Sigmoid colon (tissue), 7 donors: Measurements from ENCODE around the gene RBM38. TPM values are rescaled to one million over a fixed set of nuclear protein-coding genes. Genes with fewer than 3 reads are reported as not detected.

Experiments
- DNase-seq: peaks from one replicate; pipeline ENCODE4 v3.0.0-alpha.2; 2019
- H3K27ac ChIP-seq, 4 donors: fragments of 200-600 bp; sonication (generic); one replicate each; pipeline ENCODE4 v1.5.1; 2016 to 2019; ENCODE audit warnings: mild to moderate bottlenecking in 1 of 4
- H3K27me3 ChIP-seq, 3 donors: fragments of 200-600 bp; sonication (generic); one replicate each; pipeline ENCODE4 v1.5.1; 2019; ENCODE audit warnings: mild to moderate bottlenecking in 1 of 3
- H3K36me3 ChIP-seq, 4 donors: fragments of 200-600 bp; sonication (generic); one replicate each; pipeline ENCODE4 v1.5.1; 2016 to 2019
- H3K4me1 ChIP-seq, 4 donors: fragments of 200-600 bp; sonication (generic); one replicate each; pipeline ENCODE4 v1.5.1; 2017 to 2019
- H3K4me3 ChIP-seq, 4 donors: fragments of 200-600 bp; sonication (generic); one replicate each; pipeline ENCODE4 v1.5.1; 2017 to 2019; ENCODE audit warnings: mild to moderate bottlenecking in 2 of 4, moderate library complexity in 1 of 4
- H3K9me3 ChIP-seq, 4 donors: fragments of 200-600 bp in 3 of 4; sonication (generic) in 3 of 4; one replicate each; pipeline versions ENCODE4 v1.5.1 to v1.6.1; 2013 to 2019
- CTCF ChIP-seq, 4 experiments: fragments of 450-650 bp in 3 of 4; fragments of 200-600 bp in 1 of 4; IDR thresholded peaks; one replicate each; pipeline ENCODE4 v1.5.1; 2016 to 2019; ENCODE audit warnings: antibody characterized with exemption in 4 of 4, mild to moderate bottlenecking in 3 of 4, moderate library complexity in 2 of 4
- EP300 ChIP-seq, 4 donors: sonication (generic); formaldehyde crosslinking; IDR thresholded peaks; one replicate each; pipeline ENCODE4 v1.6.1; 2017; ENCODE audit warnings: antibody characterized with exemption in 4 of 4
- POLR2A ChIP-seq, 2 donors: fragments of 450-650 bp; IDR thresholded peaks; one replicate each; pipeline ENCODE4 v1.6.1; 2016; ENCODE audit warnings: antibody characterized with exemption in 2 of 2, mild to moderate bottlenecking in 2 of 2, moderate library complexity in 2 of 2
- POLR2AphosphoS5 ChIP-seq, 4 donors: sonication (generic); formaldehyde crosslinking; IDR thresholded peaks; one replicate each; pipeline ENCODE4 v1.6.1; 2017; ENCODE audit warnings: antibody characterized with exemption in 4 of 4
- WGBS, 2 donors: extraction: QIAGEN DNeasy Blood & Tissue Kit; methylation state at CpG; one replicate each; pipeline ENCODE4 v1.1.7; 2013; 5-methylcytosine and 5-hydroxymethylcytosine counted together
- intact Hi-C: fragments of 100-400 bp; cut with DNase I; formaldehyde crosslinking; loops from one replicate; pipeline ENCODE4 v1.15.1; 2023
- polyA plus RNA-seq, 3 donors: library from polyadenylated mRNA; stranded (reverse); fragments of 200-250 nt; gene quantifications; one replicate each; pipeline ENCODE4 v1.2.3, GENCODE V29; 2013
- total RNA-seq, 4 donors: library from RNA; depleted of rRNA; stranded (reverse); fragments of >200 nt; gene quantifications; one replicate each; pipeline ENCODE4 v1.1.0, GENCODE V29; 2016
- donor health status: healthy with polysubstance abuse.
- donor health status: Bipolar disorder and iron deficiency.
- donor health status: healthy.

Gene RBM38
- total and polyA plus RNA-seq, 7 donors = 31.4 to 94.2 (median 59.9) TPM

- Histone ChIP-seq H3K27ac (no peak overlapping the region), H3K27me3 (no peaks in the 10 kb centered on the region), H3K4me1 (peaks cover 0 to 13% (median 5%) of the 10 kb centered on the region in 4 donors), H3K4me3 (no peak overlapping the region), H3K36me3 (peaks cover 0 to 15% (median 1%) of the 10 kb centered on the region in 4 donors), H3K9me3 (no peaks in the 10 kb centered on the region)
- WGBS, 2 donors = 35 to 76% methylated on average over 8 of the region's 8 CpGs
- DNase-seq = peak; percentile 51
- no peak for TF ChIP-seq EP300 (IDR thresholded peaks at IDR 0.05)
- no peak for TF ChIP-seq POLR2AphosphoS5 (IDR thresholded peaks at IDR 0.05)
- no peak for TF ChIP-seq POLR2A (IDR thresholded peaks at IDR 0.05)
- TF ChIP-seq CTCF (IDR thresholded peaks at IDR 0.05) = no peak
- intact Hi-C loops = loop anchor here (10.0 kb wide), 2 partner anchors 330 to 850 kb away; partner anchors contain the start of gene PMEPA1
Measured at GRCh38 chr20:57384486-57384885, 6.7 kb upstream of the RBM38 start.

DNA sequence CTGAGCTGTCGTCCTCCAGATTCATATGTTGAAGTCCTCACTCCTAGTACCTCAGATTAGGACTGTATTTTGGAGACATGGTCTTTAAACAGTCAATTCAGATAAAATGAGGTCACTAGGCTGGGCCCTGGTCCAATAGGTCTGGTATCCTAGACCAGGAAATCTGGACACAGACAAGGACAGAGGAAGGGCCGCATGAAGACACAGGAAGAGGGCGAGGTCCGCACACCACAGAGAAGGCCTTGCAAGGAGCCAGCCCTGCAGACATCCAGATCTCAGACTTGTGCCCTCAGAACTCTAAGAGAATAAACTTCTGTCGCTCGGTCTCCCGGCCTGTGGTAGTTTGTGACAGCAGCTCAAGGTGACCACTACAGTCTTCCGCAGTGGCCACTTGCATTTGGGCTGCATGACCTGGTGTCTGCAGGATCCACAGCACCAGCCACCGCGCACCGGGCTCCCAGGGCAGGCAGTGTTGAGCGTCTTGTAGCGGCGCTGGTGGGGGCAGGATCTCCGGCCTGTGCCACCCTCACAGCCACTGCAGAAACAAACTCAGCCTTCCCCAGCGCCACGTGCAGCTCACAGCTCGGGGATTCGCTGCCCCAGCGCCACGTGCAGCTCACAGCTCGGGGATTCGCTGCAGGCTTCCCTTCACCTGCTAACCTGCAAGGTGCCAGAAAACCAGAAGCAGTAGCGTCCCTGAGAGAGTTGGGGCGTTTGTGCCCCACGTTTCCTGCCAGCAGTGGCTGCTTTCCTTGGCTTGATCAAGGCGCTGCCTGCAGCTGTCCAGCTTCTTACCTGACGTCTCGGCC, 6.0 kb upstream of the RBM38 start:
- TF ChIP-seq CTCF (IDR thresholded peaks at IDR 0.05) (no peak), POLR2A (IDR thresholded peaks at IDR 0.05) (no peak)
- no peaks in the 10 kb centered on the region for H3K9me3 ChIP-seq
- no peaks in the 10 kb centered on the region for H3K27me3 ChIP-seq
- peaks cover 0 to 20% (median 11%) of the 10 kb centered on the region in 4 donors for H3K4me1 ChIP-seq
- WGBS, 2 donors = 83 to 90% methylated on average over 29 of the region's 29 CpGs
- H3K36me3 ChIP-seq = peaks cover 0 to 15% (median 1%) of the 10 kb centered on the region in 4 donors
- intact Hi-C loops = loop anchor here (5.0 to 10.0 kb wide), 3 partner anchors 197 to 850 kb away; partner anchors contain the start of gene PMEPA1
- H3K4me3 ChIP-seq = no peak overlapping the region
- no peak overlapping the region for H3K27ac ChIP-seq
- peak; percentile 62 for DNase-seq

DNA sequence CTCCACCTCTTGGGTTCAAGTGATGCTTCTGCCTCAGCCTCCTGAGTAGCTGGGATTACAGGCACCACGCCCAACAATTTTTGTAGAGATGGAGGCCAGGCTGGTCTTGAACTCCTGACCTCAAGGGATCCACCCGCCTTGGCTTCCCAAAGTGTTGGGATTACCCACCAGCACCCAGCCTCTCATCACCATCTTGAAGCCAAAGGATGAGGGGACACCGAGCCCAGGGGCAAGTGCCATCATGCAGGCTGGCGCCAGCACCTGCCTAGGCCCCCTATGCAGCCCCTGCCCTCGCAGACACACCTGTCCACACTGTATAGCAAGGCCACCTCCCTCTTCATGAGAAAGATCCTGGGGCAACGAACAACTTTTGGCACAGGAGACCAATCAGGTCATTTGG, 5.3 kb upstream of the RBM38 start:
- intact Hi-C loops = loop anchor here (5.0 to 10.0 kb wide), 3 partner anchors 196 to 849 kb away; partner anchors contain the start of gene PMEPA1
- no peak for TF ChIP-seq CTCF (IDR thresholded peaks at IDR 0.05)
- WGBS, 2 donors = 90 to 92% methylated on average over 6 of the region's 6 CpGs
- no peak for DNase-seq
- Histone ChIP-seq H3K4me1 (peaks cover 0 to 28% (median 17%) of the 10 kb centered on the region in 4 donors), H3K4me3 (no peak overlapping the region), H3K36me3 (peaks cover 0 to 8% (median 1%) of the 10 kb centered on the region in 4 donors), H3K27ac (no peak overlapping the region), H3K27me3 (no peaks in the 10 kb centered on the region), H3K9me3 (no peaks in the 10 kb centered on the region)

GRCh38 chr20:57386762-57387161, 4.4 kb upstream of the RBM38 start:
- Histone ChIP-seq H3K27ac (no peak overlapping the region), H3K9me3 (no peaks in the 10 kb centered on the region), H3K4me3 (no peak overlapping the region), H3K4me1 (peaks cover 0 to 29% (median 18%) of the 10 kb centered on the region in 4 donors), H3K36me3 (peaks cover 0 to 7% (median 1%) of the 10 kb centered on the region in 4 donors), H3K27me3 (no peaks in the 10 kb centered on the region)
- no peak for DNase-seq
- 96 to 97% methylated on average over 4 of the region's 4 CpGs for WGBS, 2 donors
- TF ChIP-seq EP300 (IDR thresholded peaks at IDR 0.05) (no peak), CTCF (IDR thresholded peaks at IDR 0.05) (no peak), POLR2AphosphoS5 (IDR thresholded peaks at IDR 0.05) (no peak), POLR2A (IDR thresholded peaks at IDR 0.05) (no peak)
- intact Hi-C loops = loop anchor here (5.0 to 10.0 kb wide), 3 partner anchors 196 to 848 kb away; partner anchors contain the start of gene PMEPA1
